CD4-positive, alpha-beta T cell treated with Interleukin-2 at 100 ng/mL for 4 hours (primary cell): Measurements from ENCODE around the gene BAHD1.

ENCODE experiments used
- DNase-seq: peaks from one replicate; pipeline ENCODE4 v3.0.0-alpha.2; 2020; ENCODE audit warnings: low spot score

BAHD1 gene

GRCh38 chr15:40440743-40441564, at the start of gene BAHD1:
Gene BAHD1, plus strand, starts transcription at chr15:40440953. Its CDS starts 17,512 bp downstream, at chr15:40458465.
- peak; percentile 96 for DNase-seq

- no peak for DNase-seq
Measured at GRCh38 chr15:40392986-40393948, 47.5 kb upstream of the BAHD1 start.

GRCh38 chr15:40397688-40398412, 42.9 kb upstream of the BAHD1 start:
- no peak for DNase-seq

- DNase-seq: no peak
Measured at GRCh38 chr15:40398413-40398873, 42.3 kb upstream of the BAHD1 start.

- no peak for DNase-seq
Measured at GRCh38 chr15:40399370-40399769, 41.4 kb upstream of the BAHD1 start.

GRCh38 chr15:40405501-40406381, 35.0 kb upstream of the BAHD1 start, which contains the start of gene IVD:
Gene IVD, plus strand, starts transcription at chr15:40405795. Its CDS starts 33 bp downstream, at chr15:40405828.
- DNase-seq: peak; percentile 92

- DNase-seq: no peak
Measured at GRCh38 chr15:40407330-40407990, 33.3 kb upstream of the BAHD1 start.

GRCh38 chr15:40409366-40409765, 31.4 kb upstream of the BAHD1 start:
- no peak for DNase-seq

- no peak for DNase-seq
Measured at GRCh38 chr15:40410476-40410875, 30.3 kb upstream of the BAHD1 start.

- DNase-seq: no peak
Measured at GRCh38 chr15:40412095-40412759, 28.5 kb upstream of the BAHD1 start.

GRCh38 chr15:40413036-40413435, 27.7 kb upstream of the BAHD1 start:
- DNase-seq: no peak

- no peak for DNase-seq
Measured at GRCh38 chr15:40414816-40415215, 25.9 kb upstream of the BAHD1 start.

GRCh38 chr15:40415226-40415625, 25.5 kb upstream of the BAHD1 start:
- DNase-seq: no peak

GRCh38 chr15:40416056-40416455, 24.7 kb upstream of the BAHD1 start:
- no peak for DNase-seq

- DNase-seq: no peak
Measured at GRCh38 chr15:40418126-40418525, 22.6 kb upstream of the BAHD1 start.

- no peak for DNase-seq
Measured at GRCh38 chr15:40420071-40420713, 20.6 kb upstream of the BAHD1 start.

- no peak for DNase-seq
Measured at GRCh38 chr15:40420793-40421192, 20.0 kb upstream of the BAHD1 start.

GRCh38 chr15:40421246-40422157, 19.3 kb upstream of the BAHD1 start:
- peak; percentile 77 for DNase-seq
